ENCODE results near the gene CNOT6.

- TF ChIP-seq YY1 (IDR thresholded peaks at IDR 0.05; ENCODE audit: insufficient read depth, insufficient read length) (no peak), ZNF274 (IDR thresholded peaks at IDR 0.05; ENCODE audit: low read depth, low read length) (no peak), SUZ12 (IDR thresholded peaks at IDR 0.05; ENCODE audit: extremely low read depth, insufficient read depth, insufficient read length) (no peak)
These were observed 51.1 kb downstream of the CNOT6 start for GRCh38 chr5:180545248-180545647.

Measured in NT2/D1 (cell line).